Measurements from ENCODE around the gene CHPT1. TPM values are rescaled to one million over a fixed set of nuclear protein-coding genes. Genes with fewer than 3 reads are reported as not detected.
A peak's percentile ranks its signal among the peaks of the same experiment; 100 is the strongest.

The CHPT1 gene
- polyA plus RNA-seq (2012; rRNA removed) = 12.0 and 13.2 TPM in 2 replicates
- polyA plus RNA-seq (2012; cell fraction: cytosol; rRNA removed) = 15.9 and 19.3 TPM in 2 replicates
- polyA plus RNA-seq (2012; cell fraction: nucleus; rRNA removed) = 3.4 and 8.4 TPM in 2 replicates

- Histone ChIP-seq H3K27ac (ENCODE audit: low read depth in 2 of 2, low read length in 1 of 2) (peak within 1 kb of the TSS in 1 of 2 experiments; percentile 43; a peak in 3 of 4 replicates), H3K79me2 (ENCODE audit: insufficient read depth) (peaks cover 21% of the 10 kb centered on the region; the same call in 1 of the 2 replicates), H3K36me3 (replicated peaks in 1 of 2; ENCODE audit: control insufficient read depth in 1 of 2, insufficient read depth in 2 of 2, low read length in 1 of 2) (no peaks in the 10 kb centered on the region), H3K4me1 (ENCODE audit: control insufficient read depth in 1 of 2, insufficient read depth in 2 of 2, low read depth in 1 of 2, low read length in 1 of 2) (peaks cover 0 to 11% of the 10 kb centered on the region in 2 experiments; a peak in 2 of 4 replicates), H3K4me3 (ENCODE audit: low read depth in 2 of 2, low read length in 1 of 2) (peak within 1 kb of the TSS; percentile 68 to 89), H3K4me2 (peak within 1 kb of the TSS; percentile 82), H4K20me1 (ENCODE audit: insufficient read depth) (no peaks in the 10 kb centered on the region), H3K9me3 (no peaks in the 10 kb centered on the region), H3K27me3 (ENCODE audit: insufficient read depth) (no peaks in the 10 kb centered on the region), H2AFZ (ENCODE audit: low read depth) (peak within 1 kb of the TSS; percentile 97; the same call in 1 of the 2 replicates), H3F3A (replicated peaks; ENCODE audit: insufficient read depth) (peaks cover 3% of the 10 kb centered on the region), H3K9me2 (no peaks in the 10 kb centered on the region), H3K9ac (peak within 1 kb of the TSS; percentile 57)
- DNase-seq = peak; percentile 92
- WGBS (ENCODE audit: low lambda C conversion rate) = 3% methylated on average over 24 of the region's 80 CpGs
- TF ChIP-seq TEAD4 (IDR thresholded peaks at IDR 0.05; ENCODE audit: borderline replicate concordance, insufficient read depth) = no peak
- TF ChIP-seq GATA2 (CRISPR knock-in tag; IDR thresholded peaks at IDR 0.05) = peak; percentile 15; the same call in 1 of the 2 replicates
- TF ChIP-seq, protein P1, sequence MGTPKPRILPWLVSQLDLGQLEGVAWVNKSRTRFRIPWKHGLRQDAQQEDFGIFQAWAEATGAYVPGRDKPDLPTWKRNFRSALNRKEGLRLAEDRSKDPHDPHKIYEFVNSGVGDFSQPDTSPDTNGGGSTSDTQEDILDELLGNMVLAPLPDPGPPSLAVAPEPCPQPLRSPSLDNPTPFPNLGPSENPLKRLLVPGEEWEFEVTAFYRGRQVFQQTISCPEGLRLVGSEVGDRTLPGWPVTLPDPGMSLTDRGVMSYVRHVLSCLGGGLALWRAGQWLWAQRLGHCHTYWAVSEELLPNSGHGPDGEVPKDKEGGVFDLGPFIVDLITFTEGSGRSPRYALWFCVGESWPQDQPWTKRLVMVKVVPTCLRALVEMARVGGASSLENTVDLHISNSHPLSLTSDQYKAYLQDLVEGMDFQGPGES (IDR thresholded peaks at IDR 0.05; ENCODE audit: low read depth, low read length) = no peak
- TF ChIP-seq, protein P2, sequence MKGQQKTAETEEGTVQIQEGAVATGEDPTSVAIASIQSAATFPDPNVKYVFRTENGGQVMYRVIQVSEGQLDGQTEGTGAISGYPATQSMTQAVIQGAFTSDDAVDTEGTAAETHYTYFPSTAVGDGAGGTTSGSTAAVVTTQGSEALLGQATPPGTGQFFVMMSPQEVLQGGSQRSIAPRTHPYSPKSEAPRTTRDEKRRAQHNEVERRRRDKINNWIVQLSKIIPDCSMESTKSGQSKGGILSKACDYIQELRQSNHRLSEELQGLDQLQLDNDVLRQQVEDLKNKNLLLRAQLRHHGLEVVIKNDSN (IDR thresholded peaks at IDR 0.05; ENCODE audit: borderline replicate concordance, low read depth) = no peak
- no peak for TF ChIP-seq TAF1 (IDR thresholded peaks at IDR 0.05; ENCODE audit: borderline replicate concordance, low read depth, low read length)
- TF ChIP-seq EP300 (IDR thresholded peaks at IDR 0.05; ENCODE audit: borderline replicate concordance in 1 of 2, low read depth in 1 of 2, low read length in 1 of 2) = no peak
- ChIA-PET CTCF (no interaction called here), POLR2A (no interaction called here)
Measured at GRCh38 chr12:101697197-101697929, at the start of gene CHPT1. Gene CHPT1, plus strand, starts transcription at chr12:101697640. Its CDS starts 222 bp downstream, at chr12:101697862.

DNA sequence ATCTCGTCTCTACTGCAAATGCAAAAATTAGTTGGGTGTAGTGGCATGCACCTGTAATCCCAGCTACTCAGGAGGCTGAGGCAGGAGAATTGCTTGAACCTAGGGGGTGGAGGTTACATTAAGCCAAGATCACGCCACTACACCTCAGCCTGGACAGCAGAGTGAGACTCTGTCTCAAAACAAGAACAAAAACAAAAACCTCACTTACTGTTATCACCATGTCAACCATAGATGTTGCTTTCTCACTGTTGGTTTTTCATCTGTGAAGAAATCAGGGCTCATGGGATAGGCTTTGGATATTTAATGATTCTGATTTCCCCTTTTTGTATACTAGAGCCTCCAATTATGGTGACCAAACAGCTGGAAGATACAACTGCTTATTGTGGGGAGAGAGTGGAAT is 49.7 kb upstream of the CHPT1 start:
- no peak overlapping the region for H3K9ac ChIP-seq
- POLR2A ChIA-PET = no interaction called here
- CTCF ChIA-PET = no interaction called here

More for the DNA sequence above, 49.7 kb upstream of the CHPT1 start:
- no peak for TF ChIP-seq POLR2AphosphoS5 (IDR thresholded peaks at IDR 0.05; ENCODE audit: low read depth, low read length)
- TF ChIP-seq GABPA (IDR thresholded peaks at IDR 0.05; ENCODE audit: low read depth) = no peak
- TF ChIP-seq NFIC (IDR thresholded peaks at IDR 0.05; ENCODE audit: borderline replicate concordance) = no peak
- no peaks in the 10 kb centered on the region for H3K36me3 ChIP-seq (replicated peaks in 1 of 2; ENCODE audit: control insufficient read depth in 1 of 2, insufficient read depth in 2 of 2, low read length in 1 of 2)
- H3K4me3 ChIP-seq (ENCODE audit: low read depth in 2 of 2, low read length in 1 of 2) = no peak overlapping the region
- peaks cover 10% of the 10 kb centered on the region; the same call in 1 of the 2 replicates for H3K27me3 ChIP-seq (ENCODE audit: insufficient read depth)
- no peaks in the 10 kb centered on the region for H3K9me2 ChIP-seq
- H3F3A ChIP-seq (replicated peaks; ENCODE audit: insufficient read depth) = no peaks in the 10 kb centered on the region
- DNase-seq = no peak
- H3K9me3 ChIP-seq = no peaks in the 10 kb centered on the region
- H3K79me2 ChIP-seq (ENCODE audit: insufficient read depth) = no peaks in the 10 kb centered on the region
- H4K20me1 ChIP-seq (ENCODE audit: insufficient read depth) = no peaks in the 10 kb centered on the region
- H3K4me2 ChIP-seq = no peak overlapping the region
- H3K4me1 ChIP-seq (ENCODE audit: control insufficient read depth in 1 of 2, insufficient read depth in 2 of 2, low read depth in 1 of 2, low read length in 1 of 2) = no peaks in the 10 kb centered on the region
- H3K27ac ChIP-seq (ENCODE audit: low read depth in 2 of 2, low read length in 1 of 2) = no peak overlapping the region
- 19% methylated on average over 2 of the region's 2 CpGs for WGBS (ENCODE audit: low lambda C conversion rate)
- H2AFZ ChIP-seq (ENCODE audit: low read depth) = no peak overlapping the region

Data from SK-N-SH (cell line).